Vagina (tissue), 2 donors: Measurements from ENCODE around the gene SOWAHB. TPM values are rescaled to one million over a fixed set of nuclear protein-coding genes. Genes with fewer than 3 reads are reported as not detected.

ENCODE experiments used
- DNase-seq, 2 donors: peaks; one replicate each; pipeline ENCODE4 v3.0.0-alpha.2; 2017; ENCODE audit errors: extremely low spot score in 2 of 2
- H3K27ac ChIP-seq: fragments of 200-600 bp; sonication (generic); one replicate; pipeline ENCODE4 v1.5.1; 2019
- H3K27me3 ChIP-seq: fragments of 200-600 bp; sonication (generic); one replicate; pipeline ENCODE4 v1.5.1; 2019
- H3K36me3 ChIP-seq, 2 donors: fragments of 200-600 bp; sonication (generic); one replicate each; pipeline ENCODE4 v1.5.1; 2017 to 2019
- H3K4me1 ChIP-seq: fragments of 200-600 bp; sonication (generic); one replicate; pipeline ENCODE4 v1.5.1; 2019
- H3K4me3 ChIP-seq, 2 donors: fragments of 200-600 bp; sonication (generic); 1 replicate in 1 of 2; 2 replicates in 1 of 2; pipeline ENCODE4 v1.5.1; 2016 to 2019
- H3K9me3 ChIP-seq: fragments of 200-600 bp; sonication (generic); one replicate; pipeline ENCODE4 v1.5.1; 2019
- POLR2A ChIP-seq, 2 donors: fragments of 450-650 bp; IDR thresholded peaks; one replicate each; pipeline ENCODE4 v1.6.1; 2017; ENCODE audit warnings: antibody characterized with exemption in 2 of 2, mild to moderate bottlenecking in 2 of 2, moderate library complexity in 2 of 2
- POLR2AphosphoS5 ChIP-seq, 2 donors: sonication (generic); formaldehyde crosslinking; IDR thresholded peaks; one replicate each; pipeline ENCODE4 v1.9.0; 2017; ENCODE audit warnings: antibody characterized with exemption in 2 of 2, mild to moderate bottlenecking in 2 of 2, low read depth in 1 of 2; ENCODE audit not compliant: insufficient read depth in 1 of 2
- intact Hi-C: fragments of 100-400 bp; cut with DNase I; formaldehyde crosslinking; loops from one replicate; pipeline ENCODE4 v1.15.1; 2023
- total RNA-seq: library from RNA; depleted of rRNA; stranded (reverse); fragments of >200 nt; gene quantifications from one replicate; pipeline ENCODE4 v1.2.3, GENCODE V29; 2016
- TF ChIP-seq, protein P1 (sequence below), 3 experiments: fragments of 450-650 bp in 2 of 3; fragments of 200-600 bp in 1 of 3; sonication (generic) in 1 of 3; IDR thresholded peaks; one replicate each; pipeline ENCODE4 v1.5.1; 2017 to 2019; ENCODE audit warnings: antibody characterized with exemption in 3 of 3, mild to moderate bottlenecking in 2 of 3, moderate library complexity in 2 of 3

Gene SOWAHB
- total RNA-seq, 1 donor from 2014 or later = 2.7 TPM

DNA sequence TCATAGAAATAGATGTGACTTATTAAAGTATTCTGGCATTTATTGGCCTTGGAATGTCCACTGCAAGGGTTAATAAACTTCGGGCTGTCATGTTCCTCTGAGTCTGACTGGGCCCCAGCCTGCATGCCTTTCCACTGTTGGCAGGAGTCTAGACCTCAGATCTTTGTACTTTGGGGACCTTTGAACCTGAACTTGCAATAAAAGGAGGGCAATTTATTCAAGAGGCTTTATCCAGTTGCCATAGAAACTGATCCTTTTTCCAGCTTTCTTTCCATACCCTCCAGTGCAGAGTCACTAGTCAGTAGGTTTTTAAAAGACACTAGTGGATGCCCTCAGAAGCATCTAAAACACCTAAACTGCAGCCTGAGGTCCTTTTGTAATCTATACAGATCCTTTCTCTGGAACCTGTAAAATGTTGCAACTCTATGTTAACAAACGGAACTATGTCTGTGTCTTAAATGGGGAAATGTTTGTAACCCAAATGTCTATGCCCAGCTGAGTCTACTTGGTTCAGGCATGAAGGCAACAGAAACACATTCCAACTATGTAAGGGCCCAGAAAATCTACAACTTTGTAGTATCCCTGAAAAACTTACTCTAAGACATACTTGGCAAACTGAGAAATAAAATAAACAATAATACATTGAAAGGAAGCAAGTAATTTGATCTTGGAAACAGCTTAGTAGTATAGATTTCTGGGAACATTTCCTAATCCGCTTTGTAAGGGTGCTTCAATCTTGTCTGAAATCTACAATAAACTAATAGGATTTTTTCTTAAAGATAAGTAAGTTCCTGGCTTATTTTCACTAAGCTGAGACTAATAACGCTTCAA lies 41.5 kb downstream of the SOWAHB start:
- Histone ChIP-seq H3K27me3 (no peaks in the 10 kb centered on the region), H3K9me3 (no peaks in the 10 kb centered on the region), H3K4me3 (no peak overlapping the region), H3K36me3 (no peaks in the 10 kb centered on the region), H3K4me1 (peaks cover 8% of the 10 kb centered on the region), H3K27ac (peak overlapping the region; percentile 5)
- TF ChIP-seq, protein P1, sequence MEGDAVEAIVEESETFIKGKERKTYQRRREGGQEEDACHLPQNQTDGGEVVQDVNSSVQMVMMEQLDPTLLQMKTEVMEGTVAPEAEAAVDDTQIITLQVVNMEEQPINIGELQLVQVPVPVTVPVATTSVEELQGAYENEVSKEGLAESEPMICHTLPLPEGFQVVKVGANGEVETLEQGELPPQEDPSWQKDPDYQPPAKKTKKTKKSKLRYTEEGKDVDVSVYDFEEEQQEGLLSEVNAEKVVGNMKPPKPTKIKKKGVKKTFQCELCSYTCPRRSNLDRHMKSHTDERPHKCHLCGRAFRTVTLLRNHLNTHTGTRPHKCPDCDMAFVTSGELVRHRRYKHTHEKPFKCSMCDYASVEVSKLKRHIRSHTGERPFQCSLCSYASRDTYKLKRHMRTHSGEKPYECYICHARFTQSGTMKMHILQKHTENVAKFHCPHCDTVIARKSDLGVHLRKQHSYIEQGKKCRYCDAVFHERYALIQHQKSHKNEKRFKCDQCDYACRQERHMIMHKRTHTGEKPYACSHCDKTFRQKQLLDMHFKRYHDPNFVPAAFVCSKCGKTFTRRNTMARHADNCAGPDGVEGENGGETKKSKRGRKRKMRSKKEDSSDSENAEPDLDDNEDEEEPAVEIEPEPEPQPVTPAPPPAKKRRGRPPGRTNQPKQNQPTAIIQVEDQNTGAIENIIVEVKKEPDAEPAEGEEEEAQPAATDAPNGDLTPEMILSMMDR (IDR thresholded peaks at IDR 0.05) = no peak
- no peak for TF ChIP-seq POLR2A (IDR thresholded peaks at IDR 0.05)
- TF ChIP-seq POLR2AphosphoS5 (IDR thresholded peaks at IDR 0.05; ENCODE audit: insufficient read depth in 1 of 2, low read depth in 1 of 2) = no peak
- no peak for DNase-seq
- intact Hi-C loops = no loop called here

GRCh38 chr4:76854858-76855257 lies 43.1 kb downstream of the SOWAHB start:
- no peaks in the 10 kb centered on the region for H3K9me3 ChIP-seq
- H3K36me3 ChIP-seq = no peaks in the 10 kb centered on the region
- peaks cover 8% of the 10 kb centered on the region for H3K4me1 ChIP-seq
- H3K27me3 ChIP-seq = no peaks in the 10 kb centered on the region
- no peak overlapping the region for H3K27ac ChIP-seq
- intact Hi-C loops = no loop called here
- H3K4me3 ChIP-seq = no peak overlapping the region
- TF ChIP-seq, protein P1 (IDR thresholded peaks at IDR 0.05) = no peak
- TF ChIP-seq POLR2A (IDR thresholded peaks at IDR 0.05) (no peak), POLR2AphosphoS5 (IDR thresholded peaks at IDR 0.05; ENCODE audit: insufficient read depth in 1 of 2, low read depth in 1 of 2) (no peak)
- DNase-seq = no peak

DNA sequence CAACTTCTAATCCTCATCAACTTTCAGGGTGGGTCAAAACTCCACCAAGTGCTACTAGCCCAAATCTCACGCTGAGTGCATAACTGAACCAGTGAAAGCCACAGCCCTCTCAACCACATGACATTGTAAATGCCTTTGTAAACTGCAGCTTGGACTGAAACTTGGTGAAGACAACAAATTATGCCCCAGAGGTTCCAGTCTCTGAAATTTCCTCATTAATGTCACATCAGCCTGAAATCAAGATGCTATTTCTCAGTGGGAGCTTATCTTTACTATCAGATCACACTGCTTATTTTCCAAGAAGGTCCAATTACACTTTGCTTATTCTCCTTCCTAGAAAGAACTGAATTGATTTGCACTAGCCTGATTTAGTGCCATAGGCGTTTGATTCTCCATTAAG lies 46.6 kb downstream of the SOWAHB start:
- no peak overlapping the region for H3K27ac ChIP-seq
- no peaks in the 10 kb centered on the region for H3K36me3 ChIP-seq
- H3K27me3 ChIP-seq = no peaks in the 10 kb centered on the region
- no peak for TF ChIP-seq POLR2A (IDR thresholded peaks at IDR 0.05)
- no peak for TF ChIP-seq POLR2AphosphoS5 (IDR thresholded peaks at IDR 0.05; ENCODE audit: insufficient read depth in 1 of 2, low read depth in 1 of 2)
- TF ChIP-seq, protein P1 (IDR thresholded peaks at IDR 0.05) = no peak
- no peak for DNase-seq
- H3K4me1 ChIP-seq = peaks cover 5% of the 10 kb centered on the region
- intact Hi-C loops = no loop called here
- no peak overlapping the region for H3K4me3 ChIP-seq
- H3K9me3 ChIP-seq = no peaks in the 10 kb centered on the region

DNA sequence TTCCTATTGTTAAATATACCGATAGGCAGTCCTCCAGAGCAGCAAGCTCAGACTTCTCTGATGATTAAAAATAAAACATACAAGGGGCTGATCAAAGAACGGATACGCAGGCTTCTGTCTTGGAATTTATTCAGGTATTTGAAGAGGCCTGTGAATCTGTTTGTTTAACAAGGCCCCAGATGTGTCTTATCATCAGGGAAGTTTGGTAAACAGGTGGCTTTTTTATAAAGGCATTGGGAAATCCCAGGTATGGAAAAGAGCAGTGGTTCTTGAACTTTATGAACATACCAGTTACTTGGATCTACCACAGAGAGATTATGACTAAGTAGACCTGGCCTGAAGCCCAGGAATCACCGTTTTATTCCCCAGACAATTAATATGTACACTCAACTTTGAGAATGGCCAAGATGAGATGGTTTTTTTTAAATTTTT lies 47.9 kb downstream of the SOWAHB start:
- TF ChIP-seq, protein P1 (IDR thresholded peaks at IDR 0.05) = no peak
- peak in 1 of 2 donors; percentile 25 for TF ChIP-seq POLR2AphosphoS5 (IDR thresholded peaks at IDR 0.05; ENCODE audit: insufficient read depth in 1 of 2, low read depth in 1 of 2)
- DNase-seq = no peak
- no peaks in the 10 kb centered on the region for H3K4me1 ChIP-seq
- H3K9me3 ChIP-seq = no peaks in the 10 kb centered on the region
- H3K36me3 ChIP-seq = no peaks in the 10 kb centered on the region
- H3K27ac ChIP-seq = no peak overlapping the region
- no peak overlapping the region for H3K4me3 ChIP-seq
- intact Hi-C loops = no loop called here
- H3K27me3 ChIP-seq = no peaks in the 10 kb centered on the region

Other genes starting within 250 kb of the SOWAHB start
- 111 TPM for gene SEPTIN11, start 51.6 kb upstream of the SOWAHB start, total RNA-seq
- gene CCNI, start 177.8 kb upstream of the SOWAHB start, total RNA-seq = 206 TPM